Stimulated activated CD4-positive, alpha-beta T cell treated with anti-CD3 and anti-CD28 coated beads, Interleukin-12 subunit alpha, Interleukin-12 subunit beta, amount 100 ng/mL, for 48 hours (primary cell): ENCODE data around the gene PHACTR2.
"Not testable (repeated sequence)": the region's sequence is repeated elsewhere in the genome, so short reads cannot be mapped to it uniquely, and the experiment has no call there.

Experiments
- DNase-seq, 3 donors: peaks; one replicate each; pipeline ENCODE4 v3.0.0-alpha.2; 2020; ENCODE audit warnings: low read depth in 2 of 3, low spot score in 1 of 3

PHACTR2 gene

DNA sequence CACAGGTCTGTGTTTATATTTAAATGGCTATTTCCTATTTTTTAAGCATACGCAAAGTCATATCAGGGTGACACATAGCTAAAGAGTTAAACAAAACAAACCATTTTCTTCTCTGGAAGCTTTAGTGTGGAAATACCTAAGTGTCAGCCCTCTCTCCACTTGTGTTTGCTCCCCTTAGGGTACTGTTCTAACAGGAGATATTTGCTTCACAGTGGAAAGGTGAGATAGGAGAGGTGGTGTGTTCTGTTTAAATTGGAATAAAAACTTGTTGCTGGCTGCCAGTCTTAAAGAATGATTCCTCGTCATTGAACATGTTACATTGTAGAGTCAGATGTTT is 18.9 kb downstream of the PHACTR2 start:
- no peak for DNase-seq

GRCh38 chr6:143697076-143697800 is 19.5 kb downstream of the PHACTR2 start:
- DNase-seq, result no peak

DNA sequence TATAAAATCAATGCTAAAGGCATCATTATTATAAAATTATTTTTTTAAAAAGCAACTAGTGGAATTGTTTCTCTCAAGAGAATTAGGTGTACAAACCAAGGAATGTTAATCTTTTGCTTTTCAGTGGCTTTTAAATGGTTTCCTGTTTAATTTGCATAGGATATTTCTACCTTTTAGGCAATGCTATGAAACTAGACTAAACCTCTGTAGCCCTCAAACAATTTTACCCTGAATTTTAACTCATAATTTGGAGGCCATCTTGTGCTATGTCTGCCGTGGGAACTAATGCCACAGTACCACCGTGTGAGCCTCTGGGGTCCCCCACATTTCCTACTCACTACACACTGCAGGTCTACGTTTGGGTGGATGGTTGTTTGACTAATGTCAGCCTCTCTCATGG is 20.6 kb downstream of the PHACTR2 start:
- no peak for DNase-seq

DNA sequence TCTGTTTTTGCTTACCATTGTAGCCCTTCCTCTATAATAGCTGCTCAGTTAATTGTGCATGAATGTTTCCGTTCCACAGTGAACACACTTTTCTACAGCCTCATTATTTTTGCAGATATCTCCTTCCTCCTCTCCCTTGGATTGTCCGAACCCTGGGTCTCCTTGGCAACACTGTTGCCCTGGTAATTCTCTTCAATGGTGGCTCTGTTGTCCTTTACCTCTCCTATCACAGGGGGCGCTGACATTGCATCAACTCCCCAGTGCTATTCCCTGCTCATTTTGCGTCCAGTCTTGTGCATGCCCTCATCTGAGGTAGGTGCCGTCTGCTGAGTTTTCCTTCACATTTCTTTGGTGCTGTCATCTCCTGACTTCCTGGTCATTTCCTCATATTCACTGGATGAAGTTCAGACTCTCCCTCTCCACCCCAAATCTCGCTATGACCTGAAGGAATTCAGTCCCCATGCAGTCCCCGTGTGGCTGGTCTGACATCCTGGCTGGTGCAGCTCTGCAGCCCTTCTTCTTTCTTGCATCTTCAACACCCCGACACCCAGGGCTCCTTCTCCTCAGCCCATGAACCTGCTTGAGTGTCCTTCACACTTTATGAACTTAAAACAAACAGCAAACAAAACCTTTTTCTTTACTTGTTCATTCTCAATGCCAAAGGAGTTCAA is 21.1 kb downstream of the PHACTR2 start:
- no peak for DNase-seq

- DNase-seq, result no peak
Measured at GRCh38 chr6:143699430-143699825, 21.7 kb downstream of the PHACTR2 start.

DNA sequence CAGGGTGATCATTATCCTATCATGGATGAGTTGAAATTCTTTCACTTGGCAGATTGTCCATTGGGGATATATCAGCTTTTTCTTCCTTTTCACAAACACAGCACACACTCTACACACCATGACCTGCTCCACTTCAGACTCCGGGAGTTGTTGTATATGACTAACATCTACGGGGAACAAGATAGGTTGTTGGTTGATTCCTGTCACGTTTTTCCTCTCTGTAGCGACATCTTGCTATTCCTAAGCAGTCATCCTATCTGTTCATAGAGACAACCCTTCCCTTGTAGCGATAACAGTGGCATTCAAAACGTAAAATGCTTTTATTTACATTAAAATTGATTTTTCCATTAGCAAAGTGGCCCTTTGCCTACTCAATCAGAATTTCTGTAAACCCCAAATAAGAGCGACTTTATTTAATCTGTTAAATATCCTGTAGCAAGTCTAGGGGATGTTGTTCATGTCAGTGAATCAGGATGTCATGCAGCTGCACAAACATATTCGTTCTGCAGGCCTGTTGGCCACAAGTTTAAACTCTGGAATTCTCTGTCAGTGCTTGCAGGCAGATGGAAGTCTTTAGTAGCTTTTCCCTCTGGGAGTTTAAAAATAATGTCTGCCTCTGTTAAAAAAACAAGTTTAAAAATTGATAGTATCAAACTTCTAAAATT is 23.1 kb downstream of the PHACTR2 start:
- DNase-seq, result no peak

- no peak for DNase-seq
Measured at GRCh38 chr6:143701349-143702234, 23.8 kb downstream of the PHACTR2 start.

DNA sequence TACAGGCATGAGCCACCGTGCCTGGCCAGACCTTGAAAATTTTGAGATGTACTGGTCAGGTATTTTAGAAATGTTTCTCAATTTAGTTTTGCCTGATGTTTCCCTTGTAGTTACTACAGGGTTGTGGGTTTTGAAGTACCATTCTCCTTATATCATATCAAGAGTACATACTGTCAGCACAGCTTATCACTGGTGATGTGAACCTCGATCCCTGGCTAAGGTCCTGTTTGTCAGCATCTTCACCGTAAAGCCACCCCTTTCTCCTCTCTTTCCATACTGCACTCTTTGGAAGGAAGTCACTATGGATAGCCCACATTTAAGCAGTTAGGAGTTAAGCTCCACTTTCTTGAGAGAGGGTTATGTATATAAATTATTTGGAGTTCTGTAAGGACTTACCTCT is 27.8 kb downstream of the PHACTR2 start:
- DNase-seq, result no peak

- DNase-seq, result no peak
Measured at GRCh38 chr6:143707697-143708096, 29.9 kb downstream of the PHACTR2 start.

GRCh38 chr6:143708889-143709288 is 31.1 kb downstream of the PHACTR2 start:
- DNase-seq, result no peak

DNA sequence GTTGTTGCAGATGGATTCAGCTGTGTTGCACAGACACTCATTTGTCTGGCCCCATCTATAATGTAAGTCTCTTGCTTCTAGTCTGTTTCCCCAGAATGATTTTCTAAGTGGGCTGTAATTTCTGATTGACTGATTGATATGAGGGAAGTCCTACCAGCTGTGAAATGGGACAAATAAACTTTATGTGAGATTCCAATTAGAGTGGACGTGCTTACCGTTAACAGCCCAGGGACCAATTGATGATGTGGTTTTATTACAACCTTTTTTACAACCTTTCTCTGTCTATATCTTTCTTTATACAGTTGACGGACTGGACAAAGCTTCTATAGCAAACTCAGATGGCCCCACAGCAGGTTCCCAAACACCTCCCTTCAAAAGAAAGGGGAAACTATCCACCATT is 33.9 kb downstream of the PHACTR2 start:
- DNase-seq, result no peak

GRCh38 chr6:143718472-143718871 is 40.7 kb downstream of the PHACTR2 start:
- no peak for DNase-seq

DNA sequence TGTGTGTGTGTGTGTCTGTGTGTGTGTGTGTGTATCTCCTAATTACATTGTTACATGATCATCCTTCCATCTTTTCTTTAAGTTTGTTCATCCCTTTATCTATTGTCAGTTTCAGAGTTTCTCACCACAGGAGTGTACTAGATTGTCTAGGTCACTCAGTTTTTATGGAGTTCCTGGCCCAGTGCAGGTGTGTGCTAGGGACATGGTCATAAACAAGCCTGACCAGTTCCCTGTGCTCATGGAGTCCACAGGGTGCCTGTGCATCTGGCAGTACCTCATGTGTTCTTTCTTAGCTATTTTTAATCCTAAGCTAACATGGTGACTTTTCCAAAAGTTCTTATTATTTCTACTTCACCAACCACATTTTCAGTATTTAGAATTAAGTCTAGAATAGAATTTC is 43.9 kb downstream of the PHACTR2 start:
- DNase-seq, result no peak

- no peak for DNase-seq
Measured at GRCh38 chr6:143724876-143725275, 47.1 kb downstream of the PHACTR2 start.

DNA sequence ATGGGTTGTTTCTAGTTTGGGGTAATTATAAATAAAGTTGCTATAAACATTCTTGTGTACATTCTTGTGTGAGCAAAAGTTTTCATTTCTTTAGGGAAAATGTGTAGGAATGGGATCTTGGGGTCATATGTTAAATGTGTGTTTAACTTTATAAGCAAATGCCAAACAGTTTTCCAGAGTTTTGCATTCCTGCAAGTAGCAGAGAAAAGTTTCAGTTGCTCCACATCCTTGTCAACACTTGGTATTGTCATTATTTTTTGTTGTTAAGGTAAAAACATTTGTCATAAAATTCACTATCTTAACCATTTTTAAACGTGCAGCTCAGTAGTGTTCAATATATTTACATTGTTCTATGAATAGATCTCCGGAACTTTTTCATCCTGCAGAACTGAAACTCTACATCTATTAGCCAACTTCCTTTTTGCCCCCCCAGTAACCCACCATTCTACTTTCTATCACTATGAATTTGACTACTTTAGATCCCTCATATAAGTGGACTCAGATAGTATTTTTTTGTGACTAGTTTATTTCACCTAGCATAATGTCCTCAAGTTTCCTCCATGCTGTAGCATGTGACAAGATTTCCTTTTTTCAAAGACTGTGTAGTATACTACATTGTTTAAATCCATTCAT is 48.4 kb downstream of the PHACTR2 start:
- DNase-seq, result no peak

- no peak for DNase-seq
Measured at GRCh38 chr6:143727035-143727434, 49.3 kb downstream of the PHACTR2 start.

- no peak for DNase-seq
Measured at GRCh38 chr6:143731789-143732188, 54.0 kb downstream of the PHACTR2 start.

GRCh38 chr6:143732536-143732935 is 54.8 kb downstream of the PHACTR2 start:
- DNase-seq, result no peak

DNA sequence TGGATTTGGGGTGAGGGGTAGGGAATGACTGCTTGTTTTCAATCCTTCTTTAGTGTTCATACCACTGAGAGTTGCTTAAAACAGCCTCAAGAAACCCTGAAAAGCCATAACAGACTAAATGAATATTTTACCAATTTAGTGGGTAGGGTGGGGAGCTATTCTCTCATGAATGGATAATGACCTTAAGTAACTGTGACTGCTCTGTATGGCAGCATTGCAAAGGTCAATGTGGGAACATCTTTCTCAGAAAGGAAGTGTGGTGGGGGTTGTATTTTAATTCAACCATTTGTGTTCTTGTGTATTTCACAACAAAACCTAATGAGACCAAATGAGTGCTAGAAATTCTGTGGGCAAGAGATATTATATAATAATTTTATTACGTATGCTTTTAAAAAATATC is 55.7 kb downstream of the PHACTR2 start:
- DNase-seq, result no peak

DNA sequence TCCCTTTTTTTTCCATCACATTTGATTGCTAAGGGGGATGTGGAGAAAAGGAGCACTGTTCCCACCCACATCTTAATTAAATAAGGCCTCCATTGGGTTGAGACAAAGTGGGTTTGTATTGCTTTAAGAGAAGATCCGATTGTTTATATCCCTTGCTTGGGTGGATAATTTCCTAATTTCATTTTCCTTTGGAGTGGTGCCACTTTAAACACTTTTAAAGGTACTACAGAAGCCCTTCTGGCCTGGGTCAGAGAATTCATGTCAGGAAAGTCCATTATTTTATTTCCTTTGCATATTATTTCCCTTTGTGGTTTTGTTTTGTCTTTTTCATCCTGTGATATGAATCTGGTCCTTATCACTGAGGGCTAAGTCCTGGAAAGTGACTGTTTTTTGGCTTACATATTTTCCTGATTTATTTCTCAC is 56.9 kb downstream of the PHACTR2 start:
- no peak for DNase-seq

DNA sequence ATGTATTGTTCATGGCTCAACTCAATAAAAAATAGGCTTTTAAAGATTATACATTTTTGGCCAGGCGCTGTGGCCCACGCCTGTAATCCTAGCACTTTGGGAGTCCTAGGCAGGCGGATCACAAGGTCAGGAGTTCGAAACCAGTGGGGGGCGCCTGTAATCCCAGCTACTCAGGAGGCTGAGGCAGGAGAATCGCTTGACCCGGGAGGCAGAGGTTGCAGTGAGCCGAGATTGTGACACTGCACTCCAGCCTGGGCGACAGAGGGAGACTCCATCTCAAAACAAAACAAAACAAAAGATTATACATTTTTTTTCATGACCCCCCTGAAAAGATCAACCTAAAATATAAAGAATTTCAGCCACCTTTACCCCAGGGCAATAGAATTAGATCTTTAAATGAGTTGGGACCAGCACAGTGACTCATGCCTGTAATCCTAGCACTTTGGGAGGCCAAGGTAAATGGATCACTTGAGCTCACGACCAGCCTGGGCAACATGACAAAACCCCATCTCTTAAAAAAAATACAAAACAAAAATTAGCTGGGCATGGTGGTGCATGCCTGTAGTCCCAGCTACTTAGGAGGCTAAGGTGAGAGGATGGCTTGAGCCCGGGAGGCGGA is 60.4 kb downstream of the PHACTR2 start:
- DNase-seq, result not testable (repeated sequence)
